AG09319 (cell line): ENCODE measurements around the gene PDZRN3.

ENCODE experiments used
- DNase-seq: peaks from one replicate; pipeline ENCODE4 v3.0.0-alpha.2; 2010; ENCODE audit warnings: low read depth; ENCODE audit errors: extremely low read depth
- TF ChIP-seq, protein P1 (sequence below): IDR thresholded peaks from 2 replicates; pipeline ENCODE4 v1.5.1; 2011; ENCODE audit warnings: low read depth, mild to moderate bottlenecking, inconsistent platforms, low read length, moderate library complexity

Gene PDZRN3

DNA sequence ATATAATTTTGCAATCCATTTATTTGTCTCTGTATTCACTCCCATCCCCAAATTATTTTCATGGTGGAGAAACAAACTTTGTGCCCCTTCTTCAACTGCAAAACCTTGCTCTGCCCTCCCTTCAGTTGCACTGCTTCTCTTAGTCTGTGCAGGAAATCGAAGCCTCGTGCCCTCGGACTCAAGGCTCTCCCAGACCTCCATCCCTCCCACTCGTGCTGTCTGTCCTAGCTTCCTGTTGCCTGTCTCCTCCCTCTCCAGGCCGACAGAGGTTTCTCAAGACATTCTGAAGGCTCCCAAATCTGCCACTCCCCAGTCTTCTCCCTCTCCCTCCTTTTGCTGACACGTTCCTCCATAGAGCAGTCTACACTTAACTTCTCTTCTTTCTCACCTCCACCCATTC, 177.6 kb downstream of the PDZRN3 start:
- DNase-seq: no peak
- TF ChIP-seq, protein P1, sequence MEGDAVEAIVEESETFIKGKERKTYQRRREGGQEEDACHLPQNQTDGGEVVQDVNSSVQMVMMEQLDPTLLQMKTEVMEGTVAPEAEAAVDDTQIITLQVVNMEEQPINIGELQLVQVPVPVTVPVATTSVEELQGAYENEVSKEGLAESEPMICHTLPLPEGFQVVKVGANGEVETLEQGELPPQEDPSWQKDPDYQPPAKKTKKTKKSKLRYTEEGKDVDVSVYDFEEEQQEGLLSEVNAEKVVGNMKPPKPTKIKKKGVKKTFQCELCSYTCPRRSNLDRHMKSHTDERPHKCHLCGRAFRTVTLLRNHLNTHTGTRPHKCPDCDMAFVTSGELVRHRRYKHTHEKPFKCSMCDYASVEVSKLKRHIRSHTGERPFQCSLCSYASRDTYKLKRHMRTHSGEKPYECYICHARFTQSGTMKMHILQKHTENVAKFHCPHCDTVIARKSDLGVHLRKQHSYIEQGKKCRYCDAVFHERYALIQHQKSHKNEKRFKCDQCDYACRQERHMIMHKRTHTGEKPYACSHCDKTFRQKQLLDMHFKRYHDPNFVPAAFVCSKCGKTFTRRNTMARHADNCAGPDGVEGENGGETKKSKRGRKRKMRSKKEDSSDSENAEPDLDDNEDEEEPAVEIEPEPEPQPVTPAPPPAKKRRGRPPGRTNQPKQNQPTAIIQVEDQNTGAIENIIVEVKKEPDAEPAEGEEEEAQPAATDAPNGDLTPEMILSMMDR: no peak

- TF ChIP-seq, protein P1: no peak
Observed at GRCh38 chr3:73446467-73447110, 178.2 kb downstream of the PDZRN3 start.

DNA sequence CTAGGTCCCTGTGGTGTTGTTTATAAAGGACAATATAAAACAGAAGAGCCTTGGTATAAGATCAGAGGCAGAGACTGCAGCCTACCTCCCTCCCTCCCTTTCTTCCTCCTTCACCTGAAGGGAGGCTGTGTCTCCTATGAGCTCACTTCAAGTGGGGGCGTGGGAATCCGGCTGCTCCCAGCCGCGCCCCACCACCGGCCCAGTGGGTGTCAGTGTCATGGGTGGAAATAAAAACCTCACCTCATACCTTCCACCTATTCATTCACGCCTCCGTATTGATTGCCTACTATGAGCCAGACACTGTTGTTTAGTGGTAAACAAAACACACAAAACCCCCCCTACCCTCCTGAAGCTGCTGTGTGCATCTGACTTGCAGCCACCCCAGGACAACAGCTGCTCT, 181.9 kb downstream of the PDZRN3 start:
- no peak for DNase-seq
- TF ChIP-seq, protein P1: no peak

More at GRCh38 chr3:73446467-73447110, 178.2 kb downstream of the PDZRN3 start:
- no peak for DNase-seq

DNA sequence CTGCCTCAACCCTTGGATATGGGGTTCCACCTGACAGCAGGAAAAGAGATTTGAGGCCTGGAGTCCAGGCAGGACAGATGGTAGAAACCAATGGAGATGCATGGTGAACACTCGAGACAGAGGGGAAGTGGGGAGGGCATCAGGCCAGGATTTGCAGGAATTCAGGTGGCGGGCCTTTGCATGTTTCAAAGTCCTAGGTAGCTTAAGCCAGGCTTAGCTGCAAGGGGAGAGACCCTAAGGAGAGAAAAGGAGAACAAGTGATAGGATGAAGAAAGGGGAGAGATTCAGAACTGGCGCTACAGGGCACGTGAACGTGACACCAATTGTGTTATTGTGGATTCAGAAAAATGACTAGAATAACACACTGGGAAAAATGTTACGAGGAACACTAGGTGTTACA, 182.6 kb downstream of the PDZRN3 start:
- TF ChIP-seq, protein P1: no peak
- no peak for DNase-seq

- TF ChIP-seq, protein P1: no peak
- no peak for DNase-seq
Observed at GRCh38 chr3:73437828-73438227, 186.9 kb downstream of the PDZRN3 start.

DNA sequence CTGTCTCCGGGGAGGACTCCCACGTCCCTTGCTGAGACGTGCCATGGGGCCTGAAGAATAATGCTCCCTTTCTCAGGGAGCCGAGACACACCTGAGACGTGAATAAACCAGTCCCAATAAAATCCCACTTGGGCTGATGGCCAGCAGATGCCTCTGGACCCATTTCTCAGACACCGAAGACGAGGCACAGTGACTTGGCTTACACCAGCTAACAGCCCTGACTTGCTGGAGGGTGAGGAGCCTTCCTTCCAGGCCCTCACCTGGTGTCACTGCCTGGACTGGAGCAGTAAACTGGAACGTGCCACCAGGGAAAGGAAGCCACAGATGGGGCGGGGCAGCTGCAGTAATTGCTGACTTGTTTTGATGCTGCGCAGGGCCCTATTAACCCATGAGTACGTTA, 189.7 kb downstream of the PDZRN3 start:
- DNase-seq: no peak
- TF ChIP-seq, protein P1: no peak

- TF ChIP-seq, protein P1: no peak
Observed at GRCh38 chr3:73433687-73434086, 191.1 kb downstream of the PDZRN3 start.

More at GRCh38 chr3:73433687-73434086, 191.1 kb downstream of the PDZRN3 start:
- no peak for DNase-seq
